ENCODE measurements around the gene PSME2.

Gene PSME2

GRCh38 chr14:24141097-24141880 is 5.1 kb downstream of the PSME2 start, which contains the start of gene EMC9:
EMC9 (minus strand) TSS chr14:24141591; CDS start chr14:24141304, 287 bp downstream.
- Histone ChIP-seq H3K36me3 (peaks cover 16% of the 10 kb centered on the region), H3K27me3 (no peaks in the 10 kb centered on the region), H3K4me1 (no peaks in the 10 kb centered on the region), H3K9me3 (no peaks in the 10 kb centered on the region), H3K4me3 (ENCODE audit: low read depth, low read length) (peak within 1 kb of the TSS; percentile 95)
- TF ChIP-seq, protein P1, sequence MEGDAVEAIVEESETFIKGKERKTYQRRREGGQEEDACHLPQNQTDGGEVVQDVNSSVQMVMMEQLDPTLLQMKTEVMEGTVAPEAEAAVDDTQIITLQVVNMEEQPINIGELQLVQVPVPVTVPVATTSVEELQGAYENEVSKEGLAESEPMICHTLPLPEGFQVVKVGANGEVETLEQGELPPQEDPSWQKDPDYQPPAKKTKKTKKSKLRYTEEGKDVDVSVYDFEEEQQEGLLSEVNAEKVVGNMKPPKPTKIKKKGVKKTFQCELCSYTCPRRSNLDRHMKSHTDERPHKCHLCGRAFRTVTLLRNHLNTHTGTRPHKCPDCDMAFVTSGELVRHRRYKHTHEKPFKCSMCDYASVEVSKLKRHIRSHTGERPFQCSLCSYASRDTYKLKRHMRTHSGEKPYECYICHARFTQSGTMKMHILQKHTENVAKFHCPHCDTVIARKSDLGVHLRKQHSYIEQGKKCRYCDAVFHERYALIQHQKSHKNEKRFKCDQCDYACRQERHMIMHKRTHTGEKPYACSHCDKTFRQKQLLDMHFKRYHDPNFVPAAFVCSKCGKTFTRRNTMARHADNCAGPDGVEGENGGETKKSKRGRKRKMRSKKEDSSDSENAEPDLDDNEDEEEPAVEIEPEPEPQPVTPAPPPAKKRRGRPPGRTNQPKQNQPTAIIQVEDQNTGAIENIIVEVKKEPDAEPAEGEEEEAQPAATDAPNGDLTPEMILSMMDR (IDR thresholded peaks at IDR 0.05; ENCODE audit: low read depth, low read length) = peak; percentile 27
- DNase-seq = peak; percentile 100

DNA sequence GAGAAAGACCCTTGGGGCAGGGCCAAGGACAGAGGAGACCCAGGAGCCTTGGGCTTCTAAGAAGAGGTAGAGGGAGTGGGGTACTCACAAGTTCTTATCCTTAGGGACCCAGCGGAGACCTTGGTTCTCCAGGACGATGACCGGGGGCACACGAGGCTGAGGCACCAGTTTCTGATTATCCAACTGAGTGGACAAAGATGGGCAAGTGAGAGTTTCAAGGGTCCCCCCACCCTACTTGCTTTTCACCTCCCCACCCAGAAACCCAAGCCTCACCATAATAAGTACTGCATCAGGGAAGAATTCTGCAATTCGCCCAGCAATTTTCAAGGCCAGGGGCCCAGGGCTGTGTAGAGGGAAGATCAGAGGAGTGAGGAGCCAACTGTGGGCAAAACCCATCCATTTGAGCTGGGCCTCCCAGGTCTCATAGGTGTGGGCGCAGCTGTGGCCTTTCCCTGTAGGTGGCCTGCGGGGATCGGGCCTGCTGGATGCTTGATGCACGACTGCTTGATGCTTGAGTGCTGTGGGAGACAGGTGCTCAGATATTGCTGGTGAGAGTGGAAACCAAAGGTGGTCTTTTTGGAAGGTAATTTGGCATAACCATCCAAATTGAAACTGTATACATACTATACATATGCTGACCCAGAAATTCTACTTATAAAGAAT is 7.0 kb downstream of the PSME2 start:
- TF ChIP-seq, protein P1 (IDR thresholded peaks at IDR 0.05; ENCODE audit: low read depth, low read length) = no peak
- Histone ChIP-seq H3K4me3 (ENCODE audit: low read depth, low read length) (peak overlapping the region; percentile 95), H3K4me1 (no peaks in the 10 kb centered on the region), H3K9me3 (no peaks in the 10 kb centered on the region), H3K27me3 (no peaks in the 10 kb centered on the region), H3K36me3 (peaks cover 16% of the 10 kb centered on the region)
- DNase-seq = no peak

DNA sequence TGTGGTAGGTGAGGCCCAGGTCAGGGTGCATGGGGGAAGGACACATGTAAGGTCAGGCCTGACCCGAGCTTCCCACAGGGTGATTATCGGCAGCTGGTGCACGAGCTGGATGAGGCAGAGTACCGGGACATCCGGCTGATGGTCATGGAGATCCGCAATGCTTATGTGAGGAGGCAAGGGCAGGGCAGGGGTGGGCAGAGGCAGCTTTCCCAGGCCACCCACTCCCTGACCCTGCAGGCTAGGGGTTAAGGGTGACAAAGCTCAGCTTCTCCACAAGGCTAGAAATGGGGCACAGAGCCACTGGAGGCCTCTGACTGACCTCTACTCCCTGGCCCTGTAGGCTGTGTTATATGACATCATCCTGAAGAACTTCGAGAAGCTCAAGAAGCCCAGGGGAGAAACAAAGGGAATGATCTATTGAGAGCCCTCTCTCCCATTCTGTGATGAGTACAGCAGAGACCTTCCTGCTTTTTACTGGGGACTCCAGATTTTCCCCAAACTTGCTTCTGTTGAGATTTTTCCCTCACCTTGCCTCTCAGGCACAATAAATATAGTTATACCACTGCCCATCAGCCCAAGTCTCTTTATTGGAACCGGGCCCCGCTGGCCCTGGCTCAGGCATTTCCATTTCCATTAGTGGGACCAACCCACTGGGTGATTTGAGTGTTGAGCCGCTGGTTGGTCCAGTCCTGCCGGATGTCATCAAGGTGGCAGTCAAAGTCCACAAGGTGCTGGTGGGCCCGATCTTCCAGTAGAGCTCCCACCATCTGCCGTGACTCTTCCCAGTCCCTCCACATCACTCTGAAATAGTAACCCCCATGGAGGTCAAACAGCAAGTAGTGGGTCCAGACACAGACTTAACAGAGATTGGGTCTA is 7.8 kb downstream of the PSME2 start:
- TF ChIP-seq, protein P1 (IDR thresholded peaks at IDR 0.05; ENCODE audit: low read depth, low read length) = no peak
- Histone ChIP-seq H3K36me3 (peaks cover 16% of the 10 kb centered on the region), H3K27me3 (no peaks in the 10 kb centered on the region), H3K9me3 (no peaks in the 10 kb centered on the region), H3K4me3 (ENCODE audit: low read depth, low read length) (no peak overlapping the region), H3K4me1 (no peaks in the 10 kb centered on the region)
- no peak for DNase-seq

- Histone ChIP-seq H3K36me3 (peaks cover 16% of the 10 kb centered on the region), H3K27me3 (no peaks in the 10 kb centered on the region), H3K4me1 (no peaks in the 10 kb centered on the region), H3K4me3 (ENCODE audit: low read depth, low read length) (no peak overlapping the region), H3K9me3 (no peaks in the 10 kb centered on the region)
- TF ChIP-seq, protein P1 (IDR thresholded peaks at IDR 0.05; ENCODE audit: low read depth, low read length) = no peak
- DNase-seq = no peak
Observed at GRCh38 chr14:24137529-24138395, 8.6 kb downstream of the PSME2 start.

DNA sequence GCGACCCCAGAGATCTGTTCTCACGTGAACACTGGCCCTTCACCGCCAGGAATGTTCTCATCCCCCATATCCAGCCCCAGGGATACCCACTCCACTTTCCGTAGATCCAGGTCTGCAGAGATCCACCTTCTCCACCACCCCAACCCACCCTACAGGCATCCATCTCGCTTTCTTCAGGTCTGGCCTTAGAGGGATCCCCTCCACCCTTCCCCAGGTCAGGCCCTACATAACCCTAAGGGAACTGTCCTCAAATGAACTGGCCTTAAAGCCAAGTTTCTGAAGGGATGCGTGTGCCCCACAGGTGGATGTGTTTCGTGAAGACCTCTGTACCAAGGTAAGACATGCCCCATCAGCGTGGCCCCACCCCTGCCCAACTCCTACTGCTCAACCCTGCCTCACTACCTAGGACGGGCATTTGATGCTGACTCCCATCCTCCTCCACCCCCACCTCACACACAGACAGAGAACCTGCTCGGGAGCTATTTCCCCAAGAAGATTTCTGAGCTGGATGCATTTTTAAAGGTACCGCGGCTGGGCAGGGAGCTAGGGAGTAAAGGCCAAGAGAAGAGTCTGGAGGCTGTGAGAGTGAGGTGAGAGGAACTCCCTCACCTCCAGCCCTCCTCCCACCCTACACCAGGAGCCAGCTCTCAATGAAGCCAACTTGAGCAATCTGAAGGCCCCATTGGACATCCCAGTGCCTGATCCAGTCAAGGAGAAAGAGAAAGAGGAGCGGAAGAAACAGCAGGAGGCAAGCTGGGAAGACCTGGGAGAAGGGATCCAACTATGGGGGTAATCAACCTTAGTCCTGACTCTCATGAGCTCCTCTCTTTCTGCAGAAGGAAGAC is 9.5 kb downstream of the PSME2 start:
- H3K4me3 ChIP-seq (ENCODE audit: low read depth, low read length) = peak overlapping the region; percentile 80
- H3K27me3 ChIP-seq = no peaks in the 10 kb centered on the region
- peaks cover 16% of the 10 kb centered on the region for H3K36me3 ChIP-seq
- no peaks in the 10 kb centered on the region for H3K4me1 ChIP-seq
- DNase-seq = no peak
- TF ChIP-seq, protein P1 (IDR thresholded peaks at IDR 0.05; ENCODE audit: low read depth, low read length) = no peak
- no peaks in the 10 kb centered on the region for H3K9me3 ChIP-seq
